Fibroblast of the conjunctiva (primary cell): ENCODE results near the gene ANKRD2.
A peak's percentile ranks its signal among the peaks of the same experiment; 100 is the strongest.
"Not testable (repeated sequence)": the region's sequence is repeated elsewhere in the genome, so short reads cannot be mapped to it uniquely, and the experiment has no call there.

Experiments used
- DNase-seq: peaks from one replicate; pipeline ENCODE4 v3.0.0-alpha.2; 2010; ENCODE audit warnings: low read depth

ANKRD2 gene

GRCh38 chr10:97572214-97572989, at the start of gene ANKRD2:
TSS of gene ANKRD2 (plus strand) at chr10:97572779. CDS start at chr10:97572789, 10 bp downstream.
- peak; percentile 74 for DNase-seq

- no peak for DNase-seq
Observed at GRCh38 chr10:97522937-97523336, 49.6 kb upstream of the ANKRD2 start.

GRCh38 chr10:97525086-97525485, 47.5 kb upstream of the ANKRD2 start:
- DNase-seq = no peak

- no peak for DNase-seq
Observed at GRCh38 chr10:97525683-97526110, 46.9 kb upstream of the ANKRD2 start.

- not testable (repeated sequence) for DNase-seq
Observed at GRCh38 chr10:97528876-97529275, 43.7 kb upstream of the ANKRD2 start.

- no peak for DNase-seq
Observed at GRCh38 chr10:97529685-97530465, 42.7 kb upstream of the ANKRD2 start.

- no peak for DNase-seq
Observed at GRCh38 chr10:97531401-97531986, 41.1 kb upstream of the ANKRD2 start.

GRCh38 chr10:97532935-97533671, 39.5 kb upstream of the ANKRD2 start:
- DNase-seq = peak; percentile 78

GRCh38 chr10:97533888-97534287, 38.7 kb upstream of the ANKRD2 start:
- DNase-seq = no peak

- DNase-seq = no peak
Observed at GRCh38 chr10:97534746-97535367, 37.7 kb upstream of the ANKRD2 start.

- no peak for DNase-seq
Observed at GRCh38 chr10:97537186-97537869, 35.3 kb upstream of the ANKRD2 start.

- no peak for DNase-seq
Observed at GRCh38 chr10:97538411-97538810, 34.2 kb upstream of the ANKRD2 start.

GRCh38 chr10:97538839-97539238, 33.7 kb upstream of the ANKRD2 start:
- no peak for DNase-seq

GRCh38 chr10:97539523-97540200, 32.9 kb upstream of the ANKRD2 start:
- peak; percentile 87 for DNase-seq

GRCh38 chr10:97540669-97541500, 31.7 kb upstream of the ANKRD2 start:
- no peak for DNase-seq

- peak; percentile 96 for DNase-seq
Observed at GRCh38 chr10:97542169-97543024, 30.2 kb upstream of the ANKRD2 start.

GRCh38 chr10:97543025-97543546, 29.5 kb upstream of the ANKRD2 start:
- peak; percentile 89 for DNase-seq
